OCI-LY7 (cell line): Measurements from ENCODE around the gene HMCN1. TPM values are rescaled to one million over a fixed set of nuclear protein-coding genes. Genes with fewer than 3 reads are reported as not detected.

ENCODE experiments used
- BruUV-seq: library from RNA; stranded (reverse); fragments of 400-500 nt; replicated peaks from 2 replicates; lab custom pipeline; 2021; lab: Mats Ljungman, UMichigan
- CTCF ChIA-PET: fragments of 300-600 bp; sonication (Branson Sonifier 250); formaldehyde crosslinking; loops from one replicate; lab custom pipeline; 2022; ENCODE audit warnings: antibody characterized with exemption; ENCODE audit not compliant: unreplicated experiment; lab: Charles Lee
- POLR2A ChIA-PET: fragments of 300-600 bp; sonication (Branson Sonifier 250); formaldehyde crosslinking; loops from one replicate; lab custom pipeline; 2022; ENCODE audit warnings: antibody characterized with exemption; lab: Charles Lee
- DNase-seq: peaks from one replicate; pipeline ENCODE4 v3.0.0-alpha.2; 2015; ENCODE audit warnings: low spot score
- H2AFZ ChIP-seq: fragments of 200-600 bp; sonication (generic), shearing (Covaris generic); 2 replicates; pipeline ENCODE4 v1.6.1; 2014; ENCODE audit warnings: mild to moderate bottlenecking, antibody characterized with exemption, low read length, moderate library complexity
- H3K27ac ChIP-seq: fragments of 200-600 bp; sonication (generic); 2 replicates; pipeline ENCODE4 v1.5.1; 2014; ENCODE audit warnings: mixed run types, low read depth, mild to moderate bottlenecking, moderate library complexity, low read length, inconsistent platforms; ENCODE audit not compliant: poor library complexity, severe bottlenecking
- H3K36me3 ChIP-seq: fragments of 200-600 bp; sonication (generic); 2 replicates; pipeline ENCODE4 v1.6.1; 2014; ENCODE audit warnings: mild to moderate bottlenecking, antibody characterized with exemption, low read length, moderate library complexity, mixed read lengths; ENCODE audit not compliant: insufficient read depth
- H3K4me1 ChIP-seq: fragments of 200-600 bp; sonication (generic); 2 replicates; pipeline ENCODE4 v1.5.1; 2014; ENCODE audit warnings: mild to moderate bottlenecking, low read length; ENCODE audit not compliant: insufficient read depth, poor library complexity, severe bottlenecking
- H3K4me2 ChIP-seq: fragments of 200-600 bp; sonication (generic); 2 replicates; pipeline ENCODE4 v1.6.1; 2014; ENCODE audit warnings: mild to moderate bottlenecking, low read length
- H3K4me3 ChIP-seq: fragments of 200-600 bp; sonication (generic); 2 replicates; pipeline ENCODE4 v1.5.1; 2014; ENCODE audit warnings: mild to moderate bottlenecking, low read depth, low read length; ENCODE audit not compliant: poor library complexity, severe bottlenecking
- H3K79me2 ChIP-seq: fragments of 200-600 bp; sonication (generic); 2 replicates; pipeline ENCODE4 v1.6.1; 2016; ENCODE audit warnings: low read depth, mild to moderate bottlenecking, low read length, moderate library complexity, mixed read lengths; ENCODE audit not compliant: insufficient read depth
- H3K9me2 ChIP-seq: fragments of 200-600 bp; sonication (generic); 2 replicates; pipeline ENCODE4 v1.6.1; 2016; ENCODE audit warnings: mild to moderate bottlenecking, low read length, mixed read lengths; ENCODE audit not compliant: insufficient read depth
- H3K9me3 ChIP-seq: fragments of 200-600 bp; sonication (generic); 2 replicates; pipeline ENCODE4 v1.6.1; 2014; ENCODE audit warnings: mild to moderate bottlenecking, mixed run types, low read length, mixed read lengths
- H4K20me1 ChIP-seq: fragments of 200-600 bp; sonication (generic); 2 replicates; pipeline ENCODE4 v1.6.1; 2014; ENCODE audit warnings: mild to moderate bottlenecking, antibody characterized with exemption, low read length, moderate library complexity, mixed read lengths; ENCODE audit not compliant: insufficient read depth
- CTCF ChIP-seq: fragments of 200-600 bp; sonication (generic); conservative IDR thresholded peaks from 2 replicates; pipeline ENCODE4 v1.5.1; 2014; ENCODE audit warnings: mild to moderate bottlenecking, antibody characterized with exemption, low read length, moderate library complexity, mixed read lengths
- EZH2phosphoT487 ChIP-seq: fragments of 200-600 bp; sonication (generic); IDR thresholded peaks from 2 replicates; pipeline ENCODE4 v1.6.1; 2018; ENCODE audit warnings: low read depth, borderline replicate concordance, mild to moderate bottlenecking, mixed run types, antibody characterized with exemption, low read length, moderate library complexity, mixed read lengths
- intact Hi-C: fragments of 100-400 bp; cut with micrococcal nuclease; formaldehyde crosslinking; loops from one replicate; pipeline ENCODE4 v1.10.0; 2022; ENCODE audit not compliant: unreplicated experiment
- total RNA-seq, 2 experiments: library from RNA; depleted of rRNA in 1 of 2; stranded (reverse); fragments of >200 nt in 1 of 2; shearing (Covaris generic) in 1 of 2; gene quantifications; 2 replicates each; pipeline ENCODE4 v1.2.3, GENCODE V29; 2014 to 2022

HMCN1 gene
- total RNA-seq, 2 experiments from 2014 or later, result 0.02 TPM; not detected in 1

- H3K9me3 ChIP-seq, result no peaks in the 10 kb centered on the region
Measured at GRCh38 chr1:185990565-185990964, 256.4 kb downstream of the HMCN1 start.

GRCh38 chr1:185991266-185991665, 257.1 kb downstream of the HMCN1 start:
- Histone ChIP-seq H3K4me1 (peaks cover 13% of the 10 kb centered on the region), H3K79me2 (no peaks in the 10 kb centered on the region), H3K9me3 (no peaks in the 10 kb centered on the region), H4K20me1 (no peaks in the 10 kb centered on the region), H2AFZ (no peak overlapping the region), H3K36me3 (no peaks in the 10 kb centered on the region), H3K4me2 (no peak overlapping the region), H3K27ac (no peak overlapping the region), H3K4me3 (no peak overlapping the region), H3K9me2 (no peaks in the 10 kb centered on the region)
- TF ChIP-seq EZH2phosphoT487, result no peak
- no peak for TF ChIP-seq CTCF
- CTCF ChIA-PET, result no interaction called here
- no TSS peak for BruUV-seq
- POLR2A ChIA-PET, result interaction anchor here (0.5 to 1.8 kb wide), 3 partner anchors 13 to 295 kb away, joined by 3 to 6 read pairs (median 3); no protein-coding TSS in a partner anchor
- DNase-seq, result no peak
- intact Hi-C loops, result loop anchor here (10.0 kb wide), 1 partner anchor 224 kb away; no protein-coding TSS in a partner anchor

More at GRCh38 chr1:185990565-185990964, 256.4 kb downstream of the HMCN1 start:
- Histone ChIP-seq H3K4me2 (no peak overlapping the region), H3K36me3 (no peaks in the 10 kb centered on the region), H4K20me1 (no peaks in the 10 kb centered on the region), H2AFZ (no peak overlapping the region), H3K9me2 (no peaks in the 10 kb centered on the region), H3K27ac (no peak overlapping the region), H3K4me1 (peaks cover 13% of the 10 kb centered on the region), H3K79me2 (no peaks in the 10 kb centered on the region), H3K4me3 (no peak overlapping the region)
- DNase-seq, result no peak
- POLR2A ChIA-PET, result interaction anchor here (1.8 kb wide), 1 partner anchor 12 kb away, joined by 6 read pairs; no protein-coding TSS in a partner anchor
- CTCF ChIA-PET, result no interaction called here
- BruUV-seq, result no TSS peak
- intact Hi-C loops, result loop anchor here (10.0 kb wide), 1 partner anchor 224 kb away; no protein-coding TSS in a partner anchor
- TF ChIP-seq EZH2phosphoT487 (no peak), CTCF (no peak)

- Histone ChIP-seq H3K79me2 (no peaks in the 10 kb centered on the region), H3K9me2 (no peaks in the 10 kb centered on the region), H3K4me2 (no peak overlapping the region), H3K9me3 (no peaks in the 10 kb centered on the region), H3K4me3 (no peak overlapping the region), H4K20me1 (no peaks in the 10 kb centered on the region), H3K27ac (no peak overlapping the region), H3K36me3 (no peaks in the 10 kb centered on the region), H2AFZ (no peak overlapping the region), H3K4me1 (no peaks in the 10 kb centered on the region)
- ChIA-PET CTCF (no interaction called here), POLR2A (no interaction called here)
- TF ChIP-seq EZH2phosphoT487, result no peak
- TF ChIP-seq CTCF, result no peak
- intact Hi-C loops, result loop anchor here (10.0 kb wide), 1 partner anchor 219 kb away; no protein-coding TSS in a partner anchor
- no TSS peak for BruUV-seq
- no peak for DNase-seq
Measured at GRCh38 chr1:185996211-185996610, 262.0 kb downstream of the HMCN1 start.
